EH (cell line): ENCODE results near the gene ZNF775.

ENCODE experiments used
- DNase-seq: peaks from one replicate; pipeline ENCODE4 v3.0.0-alpha.2; 2015; ENCODE audit warnings: low read depth

ZNF775 gene

GRCh38 chr7:150441524-150441923 is 62.4 kb downstream of the ZNF775 start:
- DNase-seq: no peak

- DNase-seq: no peak
Measured at GRCh38 chr7:150442811-150443210, 63.7 kb downstream of the ZNF775 start.

- no peak for DNase-seq
Measured at GRCh38 chr7:150443793-150444540, 64.8 kb downstream of the ZNF775 start.

GRCh38 chr7:150444674-150445365 is 65.7 kb downstream of the ZNF775 start:
- DNase-seq: no peak

GRCh38 chr7:150446288-150446938 is 67.3 kb downstream of the ZNF775 start:
- no peak for DNase-seq
